GM19239 (cell line): ENCODE data around the gene MEIKIN.
A peak's percentile ranks its signal among the peaks of the same experiment; 100 is the strongest.
"Not testable (repeated sequence)": the region's sequence is repeated elsewhere in the genome, so short reads cannot be mapped to it uniquely, and the experiment has no call there.

ENCODE experiments used
- DNase-seq: peaks from one replicate; pipeline ENCODE4 v3.0.0; 2011; ENCODE audit warnings: low spot score; ENCODE audit not compliant: insufficient read length
- FAIRE-seq: peaks from 2 replicates; lab custom pipeline; 2011; peaks lifted over from hg19 to GRCh38; lab: Jason Lieb, UNC

MEIKIN gene

DNA sequence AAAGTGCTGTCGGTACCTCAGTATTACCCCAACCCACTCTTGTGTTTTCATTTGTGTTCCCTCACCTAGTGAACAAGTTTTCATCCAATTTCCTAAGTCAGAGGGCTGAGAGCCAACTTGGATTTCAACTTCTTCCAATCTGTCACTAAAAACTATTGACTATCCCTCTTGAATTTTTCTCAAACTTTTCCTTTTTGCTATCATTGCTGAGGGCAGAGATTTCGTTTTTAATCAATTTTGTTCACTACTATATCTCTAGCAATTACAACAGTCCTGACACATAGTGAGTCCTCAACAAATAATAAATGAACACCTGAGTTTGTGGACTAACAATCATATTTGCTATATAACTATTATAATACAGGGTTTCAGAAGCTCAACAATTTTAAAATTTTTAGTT is 29.0 kb downstream of the MEIKIN start:
- no peak for DNase-seq
- FAIRE-seq = no peak

DNA sequence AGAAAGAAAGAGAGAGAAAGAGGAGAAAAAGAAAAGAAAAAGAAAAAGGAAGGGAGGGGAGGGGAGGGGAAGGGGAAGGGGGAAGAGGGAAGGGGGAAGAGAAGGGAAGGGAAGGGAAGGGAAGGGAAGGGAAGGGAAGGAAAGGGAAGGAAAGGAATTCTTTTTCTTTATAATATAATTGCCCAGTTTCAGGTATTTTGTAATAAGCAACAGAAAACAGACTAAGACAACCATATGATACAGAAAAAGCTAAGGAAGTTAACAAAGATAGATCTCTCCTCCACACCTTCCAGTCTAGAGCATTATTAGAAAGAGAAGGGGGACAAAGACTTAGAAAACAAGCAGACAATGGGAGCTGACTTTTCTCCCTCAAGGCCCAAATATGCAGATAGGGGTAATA is 31.0 kb downstream of the MEIKIN start:
- no peak for DNase-seq
- no peak for FAIRE-seq

DNA sequence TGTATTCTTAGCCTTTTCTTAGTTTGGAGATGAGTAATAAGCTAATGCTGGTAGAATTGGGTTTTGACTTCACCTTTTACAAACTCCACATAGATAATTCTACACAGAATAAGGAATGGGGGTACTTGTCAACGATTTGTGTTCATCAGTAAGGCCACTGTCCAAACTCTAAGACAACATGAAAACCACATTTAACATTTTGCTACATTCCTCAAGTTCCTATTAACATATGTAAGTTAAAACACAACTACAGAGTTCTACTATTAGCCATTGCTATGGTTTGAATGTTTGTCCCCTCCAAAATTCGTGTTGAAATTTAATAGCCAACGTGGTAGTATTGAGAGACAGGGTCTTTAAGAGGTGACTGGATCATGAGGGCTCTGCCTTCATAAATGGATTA is 31.9 kb downstream of the MEIKIN start:
- no peak for FAIRE-seq
- DNase-seq = no peak

DNA sequence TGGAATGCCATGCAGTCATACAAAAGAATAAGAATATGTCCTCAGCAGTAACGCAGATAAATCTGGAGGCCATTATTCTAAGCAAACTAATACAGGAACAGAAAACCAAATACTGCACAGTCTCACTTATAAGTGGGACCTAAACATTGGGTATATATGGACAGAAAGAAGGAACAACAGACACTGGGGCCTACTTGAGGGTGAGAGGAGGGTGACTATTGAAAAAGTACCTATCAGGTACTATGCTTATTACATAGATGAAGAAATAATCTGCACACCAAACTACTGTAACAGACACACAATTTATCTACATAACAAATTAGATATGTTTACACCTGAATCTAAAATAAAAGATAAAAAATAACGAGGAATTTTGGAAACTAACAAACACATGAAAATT is 38.8 kb downstream of the MEIKIN start:
- FAIRE-seq (no peak), DNase-seq (no peak)

DNA sequence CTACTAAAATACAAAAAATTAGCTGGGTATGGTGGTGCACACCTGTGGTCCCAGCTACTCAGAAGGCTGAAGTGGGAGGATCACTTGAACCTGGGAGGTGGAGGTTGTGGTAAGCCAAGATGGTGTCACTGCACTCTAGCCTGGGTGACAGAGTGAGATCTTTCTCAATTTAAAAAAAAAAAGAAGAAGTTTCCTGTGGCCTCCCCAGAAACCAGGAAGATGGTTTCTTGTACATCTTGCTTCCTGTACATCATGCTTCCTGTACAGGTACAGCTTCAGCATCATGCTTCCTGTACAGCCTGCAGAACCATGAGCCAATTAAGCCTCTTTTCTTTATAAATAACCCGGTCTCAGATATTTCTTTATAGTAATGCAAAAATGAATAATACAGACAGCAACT is 43.2 kb downstream of the MEIKIN start:
- FAIRE-seq, DNase-seq: not testable (repeated sequence)

DNA sequence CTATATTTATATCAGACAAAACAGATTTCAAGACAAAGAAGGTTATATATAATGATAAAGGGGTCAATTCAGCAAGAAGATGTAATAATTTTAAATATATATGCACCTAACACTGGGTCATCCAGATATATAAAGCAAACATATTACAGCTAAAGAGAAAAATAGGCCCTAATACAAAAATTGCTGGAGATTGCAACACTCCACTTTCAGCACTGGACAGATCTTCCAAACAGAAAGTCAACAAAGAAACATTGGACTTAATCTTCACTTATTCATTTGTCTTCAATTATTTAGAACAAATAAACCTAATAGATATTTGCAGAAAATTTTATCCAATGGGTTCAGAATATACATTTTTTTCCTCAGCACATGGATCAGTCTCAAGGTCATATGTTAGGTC is 45.8 kb downstream of the MEIKIN start:
- DNase-seq (no peak), FAIRE-seq (no peak)

DNA sequence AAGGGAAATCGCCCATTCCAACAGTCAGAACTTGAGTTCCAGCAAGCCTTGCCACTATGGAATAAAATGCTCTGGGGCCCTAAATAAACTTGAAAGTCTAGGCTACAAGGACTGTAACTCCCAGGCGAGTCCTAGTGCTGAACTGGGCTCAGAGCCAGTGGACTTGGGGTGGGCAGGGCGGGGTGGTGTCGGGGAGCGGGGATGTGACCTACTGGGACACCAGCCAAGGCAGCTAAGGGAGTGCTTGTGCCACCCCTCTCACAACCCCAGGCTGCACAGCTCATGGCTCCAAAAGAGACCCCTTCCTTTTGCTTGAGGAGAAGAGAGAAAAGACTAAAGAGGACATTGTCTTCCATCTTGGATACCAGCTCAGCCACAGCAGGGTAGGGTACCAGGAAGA is 61.5 kb downstream of the MEIKIN start:
- no peak for DNase-seq
- FAIRE-seq = no peak

DNA sequence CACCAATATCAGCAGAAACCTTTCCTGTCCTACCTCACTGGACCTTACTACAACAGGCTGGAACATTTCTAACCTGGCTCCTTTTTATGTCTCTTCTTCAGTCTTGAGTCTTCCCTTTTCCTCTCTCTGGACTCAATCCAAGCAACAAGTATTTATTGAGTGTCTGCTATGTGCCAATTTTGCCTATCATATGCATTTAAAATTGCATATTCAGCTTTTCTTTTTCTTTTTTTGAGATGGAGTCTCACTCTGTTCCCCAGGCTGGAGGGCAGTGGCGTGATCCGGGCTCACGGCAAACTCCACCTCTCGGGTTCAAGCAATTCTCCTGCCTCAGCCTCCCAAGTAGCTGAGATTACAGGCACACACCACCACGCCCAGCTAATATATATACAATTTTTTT is 65.8 kb downstream of the MEIKIN start:
- DNase-seq (no peak), FAIRE-seq (no peak)

DNA sequence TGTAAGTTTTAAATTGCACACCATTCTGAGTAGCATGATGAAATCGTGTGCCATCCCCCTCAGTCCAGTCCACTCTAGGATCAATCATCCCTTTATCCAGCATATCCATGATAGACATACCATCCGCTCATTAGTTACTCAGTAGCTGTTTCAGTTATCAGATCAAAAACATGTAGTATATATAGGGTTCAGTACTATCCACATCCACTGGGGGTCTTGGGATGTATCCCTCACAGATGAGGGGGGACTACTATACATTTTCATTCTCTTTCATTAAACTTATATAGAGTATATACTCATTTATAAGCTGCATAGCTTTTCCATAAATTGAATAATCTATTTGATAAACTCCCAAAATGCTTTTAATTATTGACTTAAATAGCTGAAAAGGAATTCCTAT is 67.6 kb downstream of the MEIKIN start:
- FAIRE-seq = no peak
- no peak for DNase-seq

DNA sequence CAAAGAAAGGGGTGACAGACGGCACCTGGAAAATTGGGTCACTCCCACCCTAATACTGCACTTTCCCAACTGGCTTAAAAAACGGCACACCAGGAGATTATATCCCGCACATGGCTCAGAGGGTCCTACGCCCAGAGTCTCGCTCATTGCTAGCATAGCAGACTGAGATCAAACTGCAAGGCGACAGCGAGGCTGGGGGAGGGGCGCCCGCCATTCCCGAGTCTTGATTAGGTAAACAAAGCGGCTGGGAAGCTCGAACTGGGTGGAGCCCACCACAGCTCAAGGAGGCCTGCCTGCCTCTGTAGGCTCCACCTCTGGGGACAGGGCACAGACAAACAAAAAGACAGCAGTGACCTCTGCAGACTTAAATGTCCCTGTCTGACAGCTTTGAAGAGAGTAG is 74.2 kb downstream of the MEIKIN start:
- FAIRE-seq, DNase-seq: not testable (repeated sequence)

DNA sequence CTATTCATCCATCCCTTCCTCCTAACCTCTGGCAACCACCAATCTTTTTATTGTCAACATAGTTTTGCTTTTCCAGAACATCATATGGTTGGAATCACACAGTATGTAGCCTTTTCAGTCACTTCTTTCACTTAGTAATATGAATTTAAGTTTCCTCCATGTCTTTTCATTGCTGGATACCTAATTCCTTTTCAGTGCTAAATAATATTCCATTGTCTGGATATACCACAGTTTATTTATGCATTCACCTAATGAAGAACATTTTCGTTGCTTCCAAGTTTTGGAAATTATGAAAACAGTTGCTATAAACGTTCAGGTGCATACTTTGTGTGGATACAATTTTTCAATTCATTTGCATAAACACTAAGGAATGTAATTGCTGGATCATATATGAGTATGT is 77.9 kb downstream of the MEIKIN start:
- no peak for DNase-seq
- no peak for FAIRE-seq

DNA sequence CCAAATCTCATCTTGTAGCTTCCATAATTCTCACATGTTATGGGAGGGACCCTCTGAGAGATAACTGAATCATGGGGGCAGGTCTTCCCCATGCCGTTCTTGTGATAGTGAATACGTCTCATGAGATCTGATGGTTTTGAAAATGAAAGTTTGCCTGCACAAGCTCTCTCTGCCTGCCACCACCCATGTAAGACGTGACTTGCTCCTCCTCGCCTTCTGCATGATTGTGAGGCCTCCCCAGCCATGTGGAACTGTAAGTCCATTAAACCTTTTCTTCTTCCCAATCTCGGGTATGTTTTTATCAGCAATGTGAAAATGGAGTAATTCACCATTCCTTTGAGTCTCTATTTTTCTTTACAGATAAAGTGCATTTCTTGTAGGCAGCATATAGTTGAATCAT is 81.8 kb downstream of the MEIKIN start:
- FAIRE-seq = no peak
- DNase-seq = no peak

DNA sequence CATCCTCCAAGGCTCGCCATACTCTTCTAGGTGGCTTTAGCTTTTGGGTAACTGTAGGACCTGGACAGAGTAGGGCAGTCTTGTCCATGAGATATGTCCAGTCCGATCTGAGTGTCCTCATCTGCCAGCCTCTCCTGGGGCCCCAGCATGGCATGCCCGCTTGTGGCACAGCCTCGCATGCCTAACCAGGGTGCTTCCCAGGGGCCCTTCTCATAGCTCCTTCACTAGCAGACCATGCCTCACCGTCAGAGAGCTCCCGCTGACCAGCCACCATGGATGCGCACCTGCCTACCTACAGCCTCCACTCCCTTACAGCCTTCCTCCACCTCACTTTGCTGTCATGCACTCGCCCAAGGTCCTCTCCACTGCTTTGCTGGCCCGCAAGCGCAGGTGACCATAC is 88.1 kb downstream of the MEIKIN start:
- FAIRE-seq = no peak
- no peak for DNase-seq

DNA sequence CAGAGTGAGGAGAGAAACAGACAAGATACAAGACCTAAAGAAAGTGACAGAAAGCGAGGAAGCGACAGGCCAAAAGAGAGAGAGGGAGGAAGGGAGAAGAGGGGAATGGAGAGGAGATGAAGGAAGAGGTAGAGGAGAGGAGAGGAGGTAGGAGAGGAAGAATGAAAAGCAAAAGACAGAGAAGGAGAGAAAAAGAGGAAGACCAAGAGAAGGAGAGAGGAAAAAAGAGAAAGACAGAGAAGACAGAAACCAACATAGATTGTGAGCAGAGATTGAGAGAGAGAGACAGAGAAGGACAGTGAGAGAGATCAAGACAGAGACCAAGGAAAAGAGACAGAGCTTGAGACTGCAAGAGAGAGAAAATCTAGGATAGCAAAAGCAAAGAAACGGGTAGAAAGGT is 90.0 kb downstream of the MEIKIN start:
- DNase-seq (no peak), FAIRE-seq (no peak)

DNA sequence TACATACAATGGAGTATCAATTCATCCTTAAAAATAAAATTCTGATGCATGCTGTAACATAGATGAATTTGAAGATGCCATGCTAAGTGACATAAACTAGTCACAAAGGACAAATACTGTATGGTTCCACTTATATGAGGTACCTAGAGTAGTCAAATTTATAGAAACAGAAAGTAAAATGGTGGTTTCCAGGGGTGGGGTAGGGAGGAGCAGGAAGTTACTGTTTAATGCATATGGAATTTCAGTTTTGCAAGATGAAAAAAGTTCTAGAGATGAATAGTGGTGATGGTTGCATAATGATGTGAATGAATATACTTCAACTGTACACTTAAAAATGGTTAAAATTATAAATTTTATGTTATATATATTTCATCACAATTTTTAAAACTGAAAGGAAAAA is 91.3 kb downstream of the MEIKIN start:
- DNase-seq = no peak
- FAIRE-seq = peak; percentile 77

DNA sequence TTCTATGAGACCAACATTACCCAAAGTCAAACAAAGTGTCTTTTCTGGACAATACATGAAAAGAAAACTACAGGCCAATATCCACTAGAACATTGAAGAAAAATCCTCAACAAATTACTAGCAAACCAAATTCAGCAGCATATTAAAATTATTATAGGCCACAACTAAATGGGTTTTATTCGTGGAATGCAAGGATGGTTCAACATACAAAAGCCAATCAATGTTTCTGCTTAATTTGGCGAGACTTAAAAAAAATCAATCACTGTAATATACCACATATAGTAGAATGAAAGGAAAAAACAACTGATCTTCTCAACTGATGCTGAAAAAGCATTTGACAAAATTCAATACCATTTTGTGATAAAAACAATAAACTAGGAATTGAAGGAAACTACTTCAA is 96.8 kb downstream of the MEIKIN start:
- DNase-seq = no peak
- FAIRE-seq = no peak

DNA sequence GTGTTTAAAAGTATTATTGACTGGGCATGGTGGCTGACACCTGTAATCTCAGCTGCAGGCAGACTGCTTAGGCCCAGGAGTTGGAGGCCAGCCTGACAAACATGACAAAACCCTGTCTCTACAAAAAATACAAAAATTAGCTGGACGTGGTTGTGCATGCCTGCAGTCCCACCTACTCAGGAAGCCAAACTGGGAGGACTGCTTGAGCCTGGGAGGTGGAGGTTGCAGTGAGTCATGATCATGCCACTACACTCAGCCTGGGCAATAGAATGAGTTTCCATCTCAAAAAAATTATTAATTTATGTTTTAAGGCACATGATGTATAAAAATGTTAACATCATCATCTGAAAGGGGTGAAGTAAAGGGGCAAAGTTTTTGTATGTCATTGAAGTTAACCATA is 98.9 kb downstream of the MEIKIN start:
- FAIRE-seq (no peak), DNase-seq (no peak)

DNA sequence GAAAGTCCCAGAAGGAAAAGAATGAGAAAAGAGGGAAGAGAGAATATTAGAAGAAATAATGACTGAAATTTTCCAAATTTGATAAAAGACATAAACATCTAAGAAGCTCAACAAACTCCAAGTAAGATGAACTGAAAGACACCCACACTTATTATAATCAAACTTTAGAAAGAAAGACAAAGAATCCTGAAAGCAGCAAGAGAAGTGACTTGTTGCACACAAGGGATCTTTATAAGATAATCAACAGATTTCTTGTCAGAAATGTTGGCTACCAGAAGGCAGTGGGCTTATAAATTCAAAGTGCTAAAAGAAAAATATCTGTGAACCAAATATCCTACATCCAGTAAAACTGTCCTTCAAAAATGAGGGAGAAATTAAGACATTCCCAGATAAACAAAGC is 99.6 kb downstream of the MEIKIN start:
- FAIRE-seq (no peak), DNase-seq (no peak)

DNA sequence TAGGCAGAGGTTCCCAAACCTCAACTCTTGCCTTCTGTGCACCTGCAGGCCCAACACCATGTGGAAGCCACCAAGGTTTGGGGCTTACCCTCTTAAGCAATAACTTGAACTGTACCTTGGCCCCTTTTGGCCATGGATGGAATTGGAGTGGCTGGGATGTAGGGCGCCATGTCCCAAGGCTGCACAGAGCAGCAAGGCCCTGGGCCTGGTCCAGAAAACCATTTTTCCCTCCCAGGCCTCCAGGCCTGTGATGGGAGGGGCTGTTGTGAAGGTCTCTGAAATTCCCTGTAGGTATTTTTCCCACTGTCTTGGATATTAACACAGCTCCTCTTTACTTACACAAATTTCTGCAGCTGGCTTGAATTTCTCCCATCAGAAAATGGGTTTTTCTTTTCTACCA is 102.5 kb downstream of the MEIKIN start:
- not testable (repeated sequence) for FAIRE-seq, DNase-seq

DNA sequence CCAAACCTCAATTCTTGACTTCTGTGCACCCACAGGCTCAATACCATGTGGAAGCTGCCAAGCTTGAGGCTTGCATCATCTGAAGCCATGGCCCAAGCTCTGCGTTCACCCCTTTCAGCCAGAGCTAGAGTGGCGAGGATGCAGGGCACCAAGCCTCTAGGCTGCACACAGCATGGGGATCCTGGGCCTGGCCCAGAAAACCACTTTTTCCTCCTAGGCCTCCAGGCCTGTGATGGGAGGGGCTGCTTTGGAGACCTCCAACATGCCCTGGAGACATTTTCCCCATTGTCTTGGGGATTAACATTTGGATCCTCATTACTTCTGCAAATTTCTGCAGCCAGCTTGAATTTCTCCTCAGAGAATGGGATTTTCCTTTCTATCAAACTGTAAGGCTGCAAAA is 112.8 kb downstream of the MEIKIN start:
- FAIRE-seq, DNase-seq: not testable (repeated sequence)

DNA sequence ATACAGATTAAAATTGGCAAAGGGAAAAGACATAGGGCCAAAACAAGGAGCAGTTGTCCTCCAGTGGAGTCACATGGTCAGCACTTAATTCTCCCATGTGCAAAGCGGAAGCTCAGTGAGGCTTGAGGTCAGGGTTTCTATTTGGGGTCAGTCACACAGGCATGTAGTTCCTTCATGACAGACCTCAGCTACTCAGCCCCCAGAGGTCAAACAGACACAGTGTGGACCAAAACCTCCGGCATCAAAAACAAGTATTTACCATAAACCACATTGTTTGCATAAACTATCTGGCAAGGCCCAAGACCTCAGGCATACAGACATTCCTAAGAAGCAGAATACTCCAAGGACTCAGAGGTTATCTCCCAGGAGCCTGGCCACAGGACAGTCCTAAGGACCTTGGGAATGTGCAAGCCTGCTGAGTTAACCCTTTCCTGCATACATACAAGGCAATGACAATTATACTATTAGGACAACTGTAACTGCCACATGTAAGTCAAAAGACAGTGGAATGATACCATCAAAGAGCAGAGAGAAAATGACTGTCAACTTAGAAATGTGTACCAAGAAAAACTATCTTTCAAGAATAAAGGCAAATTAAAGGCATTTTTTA is 120.0 kb downstream of the MEIKIN start:
- FAIRE-seq (no peak), DNase-seq (no peak)

DNA sequence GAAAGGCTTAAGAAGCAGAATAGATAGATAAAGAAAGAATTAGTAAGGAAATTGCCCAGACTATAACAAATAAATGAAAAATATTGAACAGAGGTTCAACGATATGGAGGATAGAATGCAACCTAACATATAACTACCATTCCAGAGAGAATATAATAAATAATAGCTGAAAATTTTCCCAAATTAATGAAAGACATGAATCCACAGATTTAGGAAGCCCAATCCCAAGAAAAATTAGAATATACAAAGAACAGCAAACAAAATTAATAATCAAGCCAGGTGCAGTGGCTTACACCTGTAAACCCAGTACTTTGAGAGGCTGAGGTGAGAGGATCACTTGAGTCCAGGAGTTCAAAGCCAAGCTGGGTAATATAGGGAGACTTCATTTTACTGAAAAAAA is 120.8 kb downstream of the MEIKIN start:
- DNase-seq (no peak), FAIRE-seq (no peak)

DNA sequence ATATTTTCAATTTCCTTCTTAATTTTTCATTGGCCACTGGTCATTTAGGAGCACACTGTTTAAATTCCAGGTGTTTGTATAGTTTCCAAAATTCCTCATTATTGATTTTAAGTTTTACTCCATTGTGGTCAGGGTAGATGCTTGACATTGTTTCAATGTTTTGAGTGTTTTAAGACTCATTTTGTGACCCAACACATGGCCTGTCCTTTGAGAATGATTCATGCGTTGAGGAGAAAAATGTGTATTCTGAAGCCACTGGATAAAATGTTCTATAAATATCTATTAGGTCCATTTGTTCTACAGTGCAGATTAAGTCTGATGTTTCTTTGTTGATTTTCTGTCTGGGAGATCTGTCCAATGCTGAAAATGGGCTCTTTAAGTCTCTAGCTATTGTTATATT is 124.2 kb downstream of the MEIKIN start:
- FAIRE-seq (no peak), DNase-seq (no peak)
